K562 (cell line): ENCODE results near the gene NFIC. TPM values are rescaled to one million over a fixed set of nuclear protein-coding genes. Genes with fewer than 3 reads are reported as not detected.
A peak's percentile ranks its signal among the peaks of the same experiment; 100 is the strongest.

ENCODE experiments used
- CREB1 ChIP-seq, 2 experiments: sonication (generic) in 1 of 2; formaldehyde crosslinking in 1 of 2; IDR thresholded peaks; 2 replicates each; pipeline versions ENCODE4 v1.6.1 to v1.8.0; 2012 to 2022; ENCODE audit warnings: inconsistent platforms in 1 of 2, mild to moderate bottlenecking in 1 of 2, missing genetic modification reagents in 1 of 2, moderate library complexity in 1 of 2
- CTCFL ChIP-seq: IDR thresholded peaks from 2 replicates; pipeline ENCODE4 v1.6.1; 2011; ENCODE audit warnings: borderline replicate concordance, low read depth, mild to moderate bottlenecking, moderate library complexity, low read length; ENCODE audit not compliant: insufficient read depth, poor library complexity, severe bottlenecking
- MTA3 ChIP-seq: fragments of 450-650 bp; formaldehyde crosslinking; IDR thresholded peaks from 2 replicates; pipeline ENCODE4 v1.6.1; 2017; ENCODE audit warnings: mild to moderate bottlenecking, borderline replicate concordance
- POLR3A ChIP-seq: IDR thresholded peaks from 2 replicates; pipeline ENCODE4 v1.6.1; 2011; ENCODE audit warnings: borderline replicate concordance, mild to moderate bottlenecking, moderate library complexity; ENCODE audit not compliant: insufficient read length, insufficient read depth; ENCODE audit errors: extremely low read depth
- SP1 ChIP-seq: sonication (generic); formaldehyde crosslinking; IDR thresholded peaks from 2 replicates; pipeline ENCODE4 v1.8.1; 2022; ENCODE audit warnings: mild to moderate bottlenecking, missing genetic modification reagents
- STAT5B ChIP-seq: fragments of 250-450 bp; sonication (Bioruptor Pico); IDR thresholded peaks from 2 replicates; pipeline ENCODE4 v1.8.0; 2021; ENCODE audit warnings: mild to moderate bottlenecking, inconsistent platforms
- ZNF174 ChIP-seq: fragments of 250-450 bp; sonication (Bioruptor Pico); IDR thresholded peaks from 2 replicates; pipeline ENCODE4 v1.4.0; 2020; ENCODE audit warnings: mild to moderate bottlenecking
- polyA plus RNA-seq, 8 experiments: library from polyadenylated mRNA; depleted of rRNA in 4 of 8; stranded (reverse) in 5 of 8; unstranded in 3 of 8; fragments of >200 nt; fragmentation: Nextera tagmentation in 2 of 8; fragmentation: Illumina TruSeq in 1 of 8; extraction: Ambion mirVana in 2 of 8; extraction: Trizol in 1 of 8; gene quantifications; 2 replicates each; pipeline versions ENCODE4 v1.2.1 to v1.2.3, GENCODE V29; 2011 to 2014; ENCODE audit warnings: inconsistent platforms in 1 of 8, missing spikeins in 1 of 8
- total RNA-seq, 7 experiments: library from RNA; depleted of rRNA in 6 of 7; stranded (reverse); fragments of >200 nt in 6 of 7; fragmentation: Illumina TruSeq in 2 of 7; extraction: Trizol in 2 of 7; gene quantifications; 2 replicates each; pipeline versions ENCODE4 v1.2.1 to v1.2.3, GENCODE V29; 2011 to 2021; ENCODE audit warnings: low replicate concordance in 1 of 7
- TF ChIP-seq, protein P1 (sequence below), 2 experiments: fragments of 450-650 bp in 1 of 2; sonication (generic) in 1 of 2; formaldehyde crosslinking in 1 of 2; IDR thresholded peaks; 2 replicates each; pipeline versions ENCODE4 v1.7.1 to v1.9.0; 2016 to 2022; ENCODE audit warnings: inconsistent platforms in 1 of 2, mild to moderate bottlenecking in 1 of 2, missing genetic modification reagents in 1 of 2
- TF ChIP-seq, protein P2 (sequence below): IDR thresholded peaks from 2 replicates; pipeline ENCODE4 v1.6.1; 2012; ENCODE audit warnings: low read depth, low read length, improper control_type of control experiment, borderline replicate concordance
- TF ChIP-seq, protein P3 (sequence below): IDR thresholded peaks from 3 replicates; pipeline ENCODE4 v1.6.1; 2011; ENCODE audit warnings: borderline replicate concordance, mild to moderate bottlenecking, moderate library complexity; ENCODE audit not compliant: insufficient read length; ENCODE audit errors: extremely low read depth

The NFIC gene
- total and polyA plus RNA-seq, 9 of the 15 experiments (the other 6 are each of a cell fraction or from before 2014, with no cell fraction given), result 0.71 to 62.1 (median 6.9) TPM

GRCh38 chr19:3324405-3324856 is 42.0 kb upstream of the NFIC start (continued):
- TF ChIP-seq, protein P1, sequence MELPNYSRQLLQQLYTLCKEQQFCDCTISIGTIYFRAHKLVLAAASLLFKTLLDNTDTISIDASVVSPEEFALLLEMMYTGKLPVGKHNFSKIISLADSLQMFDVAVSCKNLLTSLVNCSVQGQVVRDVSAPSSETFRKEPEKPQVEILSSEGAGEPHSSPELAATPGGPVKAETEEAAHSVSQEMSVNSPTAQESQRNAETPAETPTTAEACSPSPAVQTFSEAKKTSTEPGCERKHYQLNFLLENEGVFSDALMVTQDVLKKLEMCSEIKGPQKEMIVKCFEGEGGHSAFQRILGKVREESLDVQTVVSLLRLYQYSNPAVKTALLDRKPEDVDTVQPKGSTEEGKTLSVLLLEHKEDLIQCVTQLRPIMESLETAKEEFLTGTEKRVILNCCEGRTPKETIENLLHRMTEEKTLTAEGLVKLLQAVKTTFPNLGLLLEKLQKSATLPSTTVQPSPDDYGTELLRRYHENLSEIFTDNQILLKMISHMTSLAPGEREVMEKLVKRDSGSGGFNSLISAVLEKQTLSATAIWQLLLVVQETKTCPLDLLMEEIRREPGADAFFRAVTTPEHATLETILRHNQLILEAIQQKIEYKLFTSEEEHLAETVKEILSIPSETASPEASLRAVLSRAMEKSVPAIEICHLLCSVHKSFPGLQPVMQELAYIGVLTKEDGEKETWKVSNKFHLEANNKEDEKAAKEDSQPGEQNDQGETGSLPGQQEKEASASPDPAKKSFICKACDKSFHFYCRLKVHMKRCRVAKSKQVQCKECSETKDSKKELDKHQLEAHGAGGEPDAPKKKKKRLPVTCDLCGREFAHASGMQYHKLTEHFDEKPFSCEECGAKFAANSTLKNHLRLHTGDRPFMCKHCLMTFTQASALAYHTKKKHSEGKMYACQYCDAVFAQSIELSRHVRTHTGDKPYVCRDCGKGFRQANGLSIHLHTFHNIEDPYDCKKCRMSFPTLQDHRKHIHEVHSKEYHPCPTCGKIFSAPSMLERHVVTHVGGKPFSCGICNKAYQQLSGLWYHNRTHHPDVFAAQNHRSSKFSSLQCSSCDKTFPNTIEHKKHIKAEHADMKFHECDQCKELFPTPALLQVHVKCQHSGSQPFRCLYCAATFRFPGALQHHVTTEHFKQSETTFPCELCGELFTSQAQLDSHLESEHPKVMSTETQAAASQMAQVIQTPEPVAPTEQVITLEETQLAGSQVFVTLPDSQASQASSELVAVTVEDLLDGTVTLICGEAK (IDR thresholded peaks at IDR 0.05), result no peak
- TF ChIP-seq, protein P1 (CRISPR knock-in tag; IDR thresholded peaks at IDR 0.05), result no peak
- TF ChIP-seq POLR3A, result no peak
- TF ChIP-seq CTCFL, result peak; percentile 47
- no peak for TF ChIP-seq ZNF174
- no peak for TF ChIP-seq SP1 (CRISPR knock-in tag)
- TF ChIP-seq, protein P2, sequence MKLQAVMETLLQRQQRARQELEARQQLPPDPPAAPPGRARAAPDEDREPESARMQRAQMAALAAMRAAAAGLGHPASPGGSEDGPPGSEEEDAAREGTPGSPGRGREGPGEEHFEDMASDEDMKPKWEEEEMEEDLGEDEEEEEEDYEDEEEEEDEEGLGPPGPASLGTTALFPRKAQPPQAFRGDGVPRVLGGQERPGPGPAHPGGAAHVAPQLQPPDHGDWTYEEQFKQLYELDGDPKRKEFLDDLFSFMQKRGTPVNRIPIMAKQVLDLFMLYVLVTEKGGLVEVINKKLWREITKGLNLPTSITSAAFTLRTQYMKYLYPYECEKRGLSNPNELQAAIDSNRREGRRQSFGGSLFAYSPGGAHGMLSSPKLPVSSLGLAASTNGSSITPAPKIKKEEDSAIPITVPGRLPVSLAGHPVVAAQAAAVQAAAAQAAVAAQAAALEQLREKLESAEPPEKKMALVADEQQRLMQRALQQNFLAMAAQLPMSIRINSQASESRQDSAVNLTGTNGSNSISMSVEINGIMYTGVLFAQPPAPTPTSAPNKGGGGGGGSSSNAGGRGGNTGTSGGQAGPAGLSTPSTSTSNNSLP, result no peak
- TF ChIP-seq STAT5B (CRISPR knock-in tag), result no peak
- no peak for TF ChIP-seq CREB1 (IDR thresholded peaks at IDR 0.05)
- no peak for TF ChIP-seq CREB1 (CRISPR knock-in tag; IDR thresholded peaks at IDR 0.05)
- TF ChIP-seq, protein P3, sequence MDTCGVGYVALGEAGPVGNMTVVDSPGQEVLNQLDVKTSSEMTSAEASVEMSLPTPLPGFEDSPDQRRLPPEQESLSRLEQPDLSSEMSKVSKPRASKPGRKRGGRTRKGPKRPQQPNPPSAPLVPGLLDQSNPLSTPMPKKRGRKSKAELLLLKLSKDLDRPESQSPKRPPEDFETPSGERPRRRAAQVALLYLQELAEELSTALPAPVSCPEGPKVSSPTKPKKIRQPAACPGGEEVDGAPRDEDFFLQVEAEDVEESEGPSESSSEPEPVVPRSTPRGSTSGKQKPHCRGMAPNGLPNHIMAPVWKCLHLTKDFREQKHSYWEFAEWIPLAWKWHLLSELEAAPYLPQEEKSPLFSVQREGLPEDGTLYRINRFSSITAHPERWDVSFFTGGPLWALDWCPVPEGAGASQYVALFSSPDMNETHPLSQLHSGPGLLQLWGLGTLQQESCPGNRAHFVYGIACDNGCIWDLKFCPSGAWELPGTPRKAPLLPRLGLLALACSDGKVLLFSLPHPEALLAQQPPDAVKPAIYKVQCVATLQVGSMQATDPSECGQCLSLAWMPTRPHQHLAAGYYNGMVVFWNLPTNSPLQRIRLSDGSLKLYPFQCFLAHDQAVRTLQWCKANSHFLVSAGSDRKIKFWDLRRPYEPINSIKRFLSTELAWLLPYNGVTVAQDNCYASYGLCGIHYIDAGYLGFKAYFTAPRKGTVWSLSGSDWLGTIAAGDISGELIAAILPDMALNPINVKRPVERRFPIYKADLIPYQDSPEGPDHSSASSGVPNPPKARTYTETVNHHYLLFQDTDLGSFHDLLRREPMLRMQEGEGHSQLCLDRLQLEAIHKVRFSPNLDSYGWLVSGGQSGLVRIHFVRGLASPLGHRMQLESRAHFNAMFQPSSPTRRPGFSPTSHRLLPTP, result no peak
- no peak for TF ChIP-seq MTA3
